Prostate gland (tissue), 2 donors: ENCODE data around the gene GRB10. TPM values are rescaled to one million over a fixed set of nuclear protein-coding genes. Genes with fewer than 3 reads are reported as not detected.

Experiments
- DNase-seq: peaks from one replicate; pipeline ENCODE4 v3.0.0-alpha.2; 2019; ENCODE audit warnings: low spot score
- H3K27ac ChIP-seq, 2 donors: fragments of 200-600 bp; sonication (generic); 2 replicates each; pipeline ENCODE4 v1.5.1; 2017 to 2019
- H3K27me3 ChIP-seq: fragments of 200-600 bp; sonication (generic); replicated peaks from 2 replicates; pipeline ENCODE4 v1.5.1; 2019; ENCODE audit not compliant: insufficient read depth
- H3K36me3 ChIP-seq, 2 donors: fragments of 200-600 bp; sonication (generic); 1 replicate in 1 of 2; 2 replicates in 1 of 2; pipeline versions ENCODE4 v1.5.1 to v1.8.1; 2017 to 2019
- H3K4me1 ChIP-seq: fragments of 200-600 bp; sonication (generic); replicated peaks from 2 replicates; pipeline ENCODE4 v1.5.1; 2019
- H3K4me3 ChIP-seq, 2 donors: fragments of 200-600 bp; sonication (generic); 2 replicates each; pipeline ENCODE4 v1.5.1; 2017 to 2019
- H3K9me3 ChIP-seq: fragments of 200-600 bp; sonication (generic); 2 replicates; pipeline ENCODE4 v1.5.1; 2017
- CTCF ChIP-seq, 4 experiments: fragments of 200-600 bp in 2 of 4; fragments of 450-650 bp in 2 of 4; sonication (generic) in 2 of 4; IDR thresholded peaks; 1 replicate in 3 of 4; 2 replicates in 1 of 4; pipeline ENCODE4 v1.5.1; 2016 to 2019; ENCODE audit warnings: antibody characterized with exemption in 4 of 4, mild to moderate bottlenecking in 2 of 4, moderate library complexity in 2 of 4
- POLR2A ChIP-seq: fragments of 450-650 bp; IDR thresholded peaks from one replicate; pipeline ENCODE4 v1.6.1; 2016; ENCODE audit warnings: antibody characterized with exemption, mild to moderate bottlenecking
- POLR2AphosphoS5 ChIP-seq: sonication (generic); formaldehyde crosslinking; IDR thresholded peaks from one replicate; pipeline ENCODE4 v1.6.1; 2017; ENCODE audit warnings: antibody characterized with exemption
- WGBS: methylation state at CpG from one replicate; pipeline ENCODE4 v1.1.5; 2018; 5-methylcytosine and 5-hydroxymethylcytosine counted together
- intact Hi-C: fragments of 100-400 bp; cut with DNase I; formaldehyde crosslinking; loops from one replicate; pipeline ENCODE4 v1.14.2; 2022
- total RNA-seq, 2 donors: library from RNA; depleted of rRNA; stranded (reverse); fragments of >200 nt; gene quantifications; one replicate each; pipeline ENCODE4 v1.1.0, GENCODE V29; 2016

Gene GRB10
- total RNA-seq, 2 donors from 2014 or later, result 54.3 to 63.1 TPM

DNA sequence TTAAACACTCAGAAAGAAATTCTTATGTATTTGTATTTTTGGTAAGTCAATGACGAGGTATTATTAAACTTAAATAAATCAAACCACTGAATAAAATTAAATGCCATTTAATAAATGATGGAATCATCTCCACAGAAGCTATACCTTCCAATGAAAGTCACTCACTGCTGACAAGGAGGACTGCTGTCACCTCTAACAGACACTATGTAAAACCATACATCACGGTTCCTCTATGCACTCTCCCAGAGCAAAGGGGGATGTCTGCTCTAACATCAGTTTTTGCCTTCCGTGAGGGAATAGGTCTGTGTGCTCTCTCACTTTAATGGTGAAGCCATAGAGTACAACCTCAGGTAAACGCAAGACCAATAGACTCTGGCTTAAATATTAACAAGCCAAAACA is 117.8 kb downstream of the GRB10 start:
- Histone ChIP-seq H3K36me3 (peaks cover 0 to 5% of the 10 kb centered on the region in 2 donors), H3K27me3 (no peaks in the 10 kb centered on the region), H3K27ac (no peak overlapping the region), H3K9me3 (no peaks in the 10 kb centered on the region), H3K4me3 (no peak overlapping the region), H3K4me1 (no peaks in the 10 kb centered on the region)
- DNase-seq, result no peak
- 86% methylated on average over 4 of the region's 4 CpGs for WGBS
- TF ChIP-seq POLR2AphosphoS5 (no peak), POLR2A (no peak), CTCF (IDR thresholded peaks at IDR 0.05) (no peak)
- intact Hi-C loops, result no loop called here

DNA sequence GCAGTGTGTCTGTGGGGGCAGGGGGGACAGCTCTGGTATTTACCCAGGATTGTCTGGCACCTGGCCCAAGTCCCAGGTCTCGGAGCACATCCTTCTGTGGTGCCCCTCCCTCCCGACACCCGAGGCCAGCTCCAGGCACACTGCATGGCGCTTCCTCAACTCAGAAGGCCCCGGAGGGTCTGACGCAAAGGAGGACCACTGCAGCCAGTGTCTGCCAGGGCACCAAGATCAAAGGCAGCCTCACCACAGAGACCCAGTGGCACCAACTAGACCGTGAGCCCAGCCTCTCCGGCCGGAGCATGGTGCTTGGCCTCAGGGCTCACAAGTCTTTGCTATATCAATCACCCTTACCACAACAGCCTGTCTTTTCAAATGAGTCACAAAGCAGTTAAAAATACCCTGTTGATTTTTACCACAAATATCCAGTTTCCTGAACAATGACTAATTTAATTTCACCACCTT is 118.2 kb downstream of the GRB10 start:
- Histone ChIP-seq H3K36me3 (peaks cover 0 to 5% of the 10 kb centered on the region in 2 donors), H3K9me3 (no peaks in the 10 kb centered on the region), H3K4me3 (no peak overlapping the region), H3K27ac (no peak overlapping the region), H3K27me3 (no peaks in the 10 kb centered on the region), H3K4me1 (no peaks in the 10 kb centered on the region)
- 62% methylated on average over 7 of the region's 9 CpGs for WGBS
- TF ChIP-seq CTCF (IDR thresholded peaks at IDR 0.05), result no peak
- TF ChIP-seq POLR2A, result no peak
- TF ChIP-seq POLR2AphosphoS5, result no peak
- no peak for DNase-seq
- intact Hi-C loops, result no loop called here

DNA sequence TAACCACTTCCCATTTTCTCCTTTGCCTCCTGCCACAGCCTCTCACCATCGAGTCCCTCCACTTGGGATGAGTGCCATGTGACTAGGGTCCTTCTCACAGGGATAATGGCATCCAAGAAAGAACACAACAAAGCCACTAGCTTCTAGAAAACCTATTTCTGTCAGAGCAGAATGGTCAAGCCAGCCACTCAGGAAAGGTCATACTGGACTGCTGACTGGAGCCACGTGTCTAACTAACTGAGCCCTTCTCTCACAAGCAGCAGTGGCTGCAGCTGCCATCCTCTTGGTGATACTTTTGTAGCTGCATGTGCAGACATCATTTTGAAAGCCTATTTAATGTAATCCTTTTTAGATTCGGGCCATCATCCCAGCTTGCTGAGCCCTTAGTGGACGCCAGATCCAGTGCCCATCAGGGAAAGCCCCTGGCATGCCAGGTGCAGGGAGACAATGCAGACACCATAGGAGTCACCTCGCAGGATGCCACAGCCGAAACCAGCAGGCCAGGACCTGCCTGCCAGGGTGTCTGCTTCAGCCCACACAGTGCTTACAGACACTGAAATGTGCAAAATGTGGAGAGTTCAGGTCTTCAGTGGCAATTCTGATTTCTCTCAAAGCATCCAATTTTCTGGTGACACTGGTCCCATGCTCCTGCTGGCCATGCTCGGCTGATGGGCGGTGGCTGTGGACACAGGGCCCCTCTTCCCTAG is 119.1 kb downstream of the GRB10 start:
- Histone ChIP-seq H3K27me3 (no peaks in the 10 kb centered on the region), H3K4me3 (no peak overlapping the region), H3K27ac (no peak overlapping the region), H3K4me1 (no peaks in the 10 kb centered on the region), H3K36me3 (peaks cover 0 to 5% of the 10 kb centered on the region in 2 donors), H3K9me3 (no peaks in the 10 kb centered on the region)
- peak; percentile 32 for DNase-seq
- intact Hi-C loops, result no loop called here
- TF ChIP-seq POLR2A (no peak), POLR2AphosphoS5 (peak; percentile 20)
- 52% methylated on average over 8 of the region's 8 CpGs for WGBS

DNA sequence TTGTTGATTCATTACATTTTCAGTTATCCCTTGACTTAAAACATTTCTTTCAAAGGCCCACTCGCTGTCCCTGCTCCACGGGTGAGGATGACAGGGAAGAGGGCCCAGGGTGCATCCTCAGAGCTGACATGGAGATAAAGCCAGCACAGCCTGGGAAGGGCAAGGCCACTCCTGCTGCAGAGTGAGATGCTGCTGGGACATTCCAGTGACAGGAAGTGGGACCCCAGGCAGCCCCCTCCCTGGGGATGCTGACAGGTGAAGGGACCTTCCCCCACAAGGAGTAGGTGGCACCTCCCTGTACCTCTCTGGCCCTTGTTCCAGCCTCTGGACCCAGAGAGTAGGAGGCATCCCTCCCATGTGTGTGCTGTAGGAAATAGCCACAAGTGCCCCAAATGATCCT is 119.7 kb downstream of the GRB10 start:
- no peaks in the 10 kb centered on the region for H3K4me1 ChIP-seq
- peaks cover 0 to 5% of the 10 kb centered on the region in 2 donors for H3K36me3 ChIP-seq
- 100% methylated on average over 2 of the region's 2 CpGs for WGBS
- no peak for DNase-seq
- intact Hi-C loops, result no loop called here
- no peaks in the 10 kb centered on the region for H3K27me3 ChIP-seq
- H3K4me3 ChIP-seq, result no peak overlapping the region
- no peaks in the 10 kb centered on the region for H3K9me3 ChIP-seq
- TF ChIP-seq POLR2A (no peak), POLR2AphosphoS5 (no peak), CTCF (IDR thresholded peaks at IDR 0.05) (no peak)
- H3K27ac ChIP-seq, result no peak overlapping the region

GRCh38 chr7:50662041-50662694 is 120.5 kb downstream of the GRB10 start:
- no peak for DNase-seq
- intact Hi-C loops, result no loop called here
- peaks cover under 1% of the 10 kb centered on the region for H3K4me1 ChIP-seq
- no peak overlapping the region for H3K27ac ChIP-seq
- H3K9me3 ChIP-seq, result no peaks in the 10 kb centered on the region
- no peak overlapping the region for H3K4me3 ChIP-seq
- TF ChIP-seq POLR2A (no peak), CTCF (IDR thresholded peaks at IDR 0.05) (no peak), POLR2AphosphoS5 (no peak)
- peaks cover 0 to 5% of the 10 kb centered on the region in 2 donors for H3K36me3 ChIP-seq
- WGBS, result 73% methylated on average over 4 of the region's 4 CpGs
- no peaks in the 10 kb centered on the region for H3K27me3 ChIP-seq
